GM18519 (cell line): ENCODE measurements around the gene EYS.
"Not testable (repeated sequence)": the region's sequence is repeated elsewhere in the genome, so short reads cannot be mapped to it uniquely, and the experiment has no call there.

Experiments used
- ATAC-seq: cut with Tn5 transposase; IDR thresholded peaks from one replicate; pipeline ENCODE4 v1.9.1; 2021; ENCODE audit warnings: mild to moderate bottlenecking, moderate library complexity; ENCODE audit not compliant: unreplicated experiment, low FRiP score

Gene EYS

DNA sequence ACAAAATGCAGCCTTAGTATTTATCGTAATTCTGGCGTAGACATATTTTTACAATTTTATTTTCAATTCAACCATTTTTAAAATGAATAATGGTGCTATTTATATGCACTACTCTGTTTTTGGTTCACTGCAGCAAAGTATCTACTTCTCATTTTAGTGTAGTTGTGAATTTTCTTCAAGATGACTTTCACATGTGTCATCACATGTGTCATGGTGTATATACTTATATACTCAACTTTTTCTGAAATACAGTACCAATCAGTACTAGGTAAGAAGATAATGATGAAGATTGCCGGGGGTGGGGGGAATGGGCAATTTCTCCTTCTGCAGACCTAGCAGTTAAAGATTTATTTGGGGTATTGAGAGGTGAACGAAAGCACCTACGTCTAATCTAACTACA, 1436.9 kb downstream of the EYS start:
- no peak for ATAC-seq

DNA sequence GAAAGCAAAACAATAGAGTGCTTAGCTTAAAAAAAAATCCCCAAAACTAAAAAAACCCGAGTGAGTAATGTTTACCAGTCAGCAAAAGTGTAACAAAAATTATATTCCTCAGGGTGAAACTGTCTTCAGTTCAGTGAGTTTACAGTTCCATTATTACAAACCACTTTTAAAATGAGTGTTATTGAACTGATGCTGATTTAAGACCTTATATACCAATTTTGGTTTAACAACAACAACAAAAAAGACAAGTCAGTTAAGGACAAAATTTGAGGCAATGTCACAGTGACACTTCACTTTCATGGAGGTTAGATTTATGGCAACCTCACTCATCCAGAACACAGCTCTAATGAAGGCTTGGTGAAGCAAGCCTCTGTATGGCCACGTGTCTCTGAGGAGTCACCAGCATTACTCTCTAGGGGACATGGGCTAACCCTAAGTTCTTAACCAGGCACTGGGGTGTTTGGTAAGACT, 1440.6 kb downstream of the EYS start:
- peak; percentile 65 for ATAC-seq

- no peak for ATAC-seq
Measured at GRCh38 chr6:64263778-64264177, 1443.2 kb downstream of the EYS start.

GRCh38 chr6:64259372-64259771, 1447.7 kb downstream of the EYS start:
- ATAC-seq, result no peak

DNA sequence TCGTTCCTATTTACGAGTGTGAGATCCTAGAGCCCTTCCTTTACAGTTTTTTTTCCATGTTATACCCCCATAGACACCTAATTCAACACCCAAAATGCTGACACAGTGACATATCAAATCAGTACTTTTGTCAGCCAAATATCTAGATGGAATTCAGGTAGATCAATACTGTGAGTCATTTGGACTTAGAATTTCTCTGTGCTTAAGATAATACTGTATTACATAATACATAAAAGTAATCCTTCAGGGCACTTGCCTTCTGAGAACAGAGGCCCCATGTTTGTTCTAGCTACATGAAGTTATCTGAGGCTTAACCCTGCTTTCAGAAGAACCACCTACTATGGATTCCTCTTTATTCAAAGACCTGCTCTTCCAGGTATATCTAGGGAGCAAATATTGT, 1448.3 kb downstream of the EYS start:
- ATAC-seq, result no peak

- ATAC-seq, result no peak
Measured at GRCh38 chr6:64258302-64258701, 1448.7 kb downstream of the EYS start.

GRCh38 chr6:64257586-64257985, 1449.4 kb downstream of the EYS start:
- ATAC-seq, result no peak

GRCh38 chr6:64256483-64256882, 1450.5 kb downstream of the EYS start:
- no peak for ATAC-seq

DNA sequence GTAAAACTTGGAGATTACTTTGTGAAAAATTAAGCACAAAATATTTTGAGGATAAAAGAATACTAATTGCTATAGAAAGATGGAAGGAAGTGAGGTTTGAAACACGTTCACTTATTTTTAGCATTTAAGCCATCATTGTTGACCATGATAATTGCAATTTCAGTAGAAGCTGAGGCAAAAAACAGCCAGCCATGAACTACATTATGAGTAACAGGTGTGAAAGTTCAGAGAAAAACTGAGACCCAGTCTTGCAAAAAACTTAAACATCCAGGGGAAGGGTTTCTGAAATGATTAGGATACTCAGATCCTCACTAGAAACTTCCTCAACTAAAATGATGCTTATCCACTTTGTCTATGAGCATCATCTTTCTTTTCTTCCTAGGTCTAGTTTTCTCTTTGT, 1452.0 kb downstream of the EYS start:
- ATAC-seq, result no peak

- ATAC-seq, result no peak
Measured at GRCh38 chr6:64254558-64254957, 1452.5 kb downstream of the EYS start.

- no peak for ATAC-seq
Measured at GRCh38 chr6:64252256-64252655, 1454.8 kb downstream of the EYS start.

DNA sequence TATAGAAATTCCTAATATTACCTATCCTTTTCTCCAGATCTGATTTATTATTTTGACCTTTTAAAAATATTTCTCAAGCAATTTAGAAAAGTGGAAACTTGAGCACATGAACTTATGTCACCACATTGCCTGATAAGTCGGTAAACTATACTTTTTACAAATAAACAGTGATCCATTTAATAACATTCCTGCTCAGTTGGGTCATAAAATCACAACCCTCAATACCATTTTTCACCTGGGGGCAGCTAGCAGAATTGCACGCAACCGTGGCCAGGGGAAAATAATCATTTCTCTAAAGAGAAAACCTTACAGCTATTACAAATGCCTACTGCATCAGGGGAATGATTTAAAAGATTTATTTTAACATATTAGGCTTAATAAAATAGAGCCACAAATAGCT, 1456.9 kb downstream of the EYS start:
- ATAC-seq, result no peak

- ATAC-seq, result no peak
Measured at GRCh38 chr6:64249115-64249514, 1457.9 kb downstream of the EYS start.

- no peak for ATAC-seq
Measured at GRCh38 chr6:64243618-64244017, 1463.4 kb downstream of the EYS start.

- ATAC-seq, result not testable (repeated sequence)
Measured at GRCh38 chr6:64238908-64239307, 1468.1 kb downstream of the EYS start.

GRCh38 chr6:64238071-64238470, 1469.0 kb downstream of the EYS start:
- ATAC-seq, result no peak

DNA sequence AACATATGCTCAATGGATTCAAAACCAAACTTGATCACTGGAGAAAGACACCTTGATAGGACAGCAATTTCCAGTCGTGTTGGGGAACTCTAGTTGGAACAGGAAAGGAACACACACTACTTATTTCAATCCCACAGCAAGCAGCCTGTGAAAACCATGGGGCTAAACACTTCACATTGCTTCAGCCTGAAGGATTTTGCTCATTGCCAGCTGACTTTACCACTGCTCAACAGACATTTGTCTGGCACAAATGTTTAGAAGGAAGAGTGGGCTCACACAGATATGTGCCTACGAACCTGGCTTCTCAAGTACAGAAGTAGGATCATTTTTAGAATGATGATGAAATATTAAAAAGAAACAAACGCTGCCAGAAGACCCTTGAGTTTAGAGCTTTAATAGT, 1473.3 kb downstream of the EYS start:
- ATAC-seq, result no peak

DNA sequence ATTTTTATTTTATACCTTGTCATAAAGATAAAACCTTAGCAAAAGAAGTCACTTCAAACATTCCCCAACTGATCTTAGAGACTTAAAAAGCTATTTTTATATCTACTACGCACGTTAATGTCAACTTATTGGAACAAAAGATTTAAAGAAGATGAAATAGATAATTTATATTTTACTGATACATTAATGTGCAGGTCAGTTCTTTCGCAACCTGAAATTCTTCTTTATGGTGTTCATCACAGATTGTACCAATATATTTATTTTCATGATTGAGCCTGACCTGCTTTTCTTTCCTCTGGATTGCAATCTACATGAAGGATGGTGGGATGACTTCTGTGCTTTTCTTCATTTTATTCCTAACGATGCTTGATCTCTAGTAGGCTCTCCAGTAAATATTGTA, 1475.1 kb downstream of the EYS start:
- no peak for ATAC-seq

GRCh38 chr6:64230530-64230929, 1476.5 kb downstream of the EYS start:
- no peak for ATAC-seq

DNA sequence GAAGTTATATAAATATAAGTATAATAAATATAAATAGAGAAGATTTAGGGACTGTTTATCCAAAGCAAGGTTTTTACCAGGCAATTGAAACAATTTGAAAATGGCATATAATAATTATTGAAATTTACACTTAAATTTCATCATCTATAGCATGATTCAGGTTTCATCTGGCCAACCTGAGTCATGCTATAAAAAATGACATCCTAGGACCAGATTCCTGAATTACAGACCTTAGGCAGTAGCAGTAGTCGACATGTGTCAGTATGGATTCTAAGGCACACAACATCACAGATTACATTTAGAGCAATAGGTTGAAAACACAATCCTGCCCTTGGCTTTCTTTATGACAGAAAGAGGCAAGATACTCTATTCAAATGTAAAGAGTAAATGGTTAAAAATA, 1479.2 kb downstream of the EYS start:
- ATAC-seq, result no peak

GRCh38 chr6:64225503-64225902, 1481.5 kb downstream of the EYS start:
- ATAC-seq, result no peak

DNA sequence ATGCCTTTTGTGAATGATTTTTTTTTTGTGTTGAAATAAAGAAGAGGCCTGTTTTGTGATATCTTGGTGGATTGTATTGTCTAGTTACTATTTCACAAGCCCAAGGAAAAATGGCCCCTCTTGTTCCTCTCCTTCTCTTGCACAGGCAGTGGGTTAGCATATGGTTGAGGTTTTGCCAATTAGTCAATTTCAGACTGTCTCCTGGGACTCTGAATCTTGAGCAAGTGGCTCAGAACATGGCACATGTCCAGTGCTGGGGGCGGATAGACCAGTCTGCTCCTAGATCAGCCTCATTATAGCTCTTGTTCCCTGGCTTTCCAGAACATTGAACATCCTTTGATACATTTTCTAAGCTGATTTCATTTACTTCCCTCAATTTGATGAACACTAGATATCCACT, 1482.2 kb downstream of the EYS start:
- no peak for ATAC-seq

- no peak for ATAC-seq
Measured at GRCh38 chr6:64221776-64222175, 1485.2 kb downstream of the EYS start.
